Right lung (tissue), 5 donors: ENCODE data around the gene C16orf89. TPM values are rescaled to one million over a fixed set of nuclear protein-coding genes. Genes with fewer than 3 reads are reported as not detected.

ENCODE experiments used
- DNase-seq, 2 donors: peaks; one replicate each; pipeline ENCODE4 v3.0.0-alpha.2; 2013
- polyA plus RNA-seq, 5 donors: library from polyadenylated mRNA; unstranded; fragments of 120-200 nt; gene quantifications; one replicate each; pipeline versions ENCODE4 v1.2.1 to v1.2.3, GENCODE V29; 2013; ENCODE audit warnings: inconsistent platforms in 1 of 5, low replicate concordance in 1 of 5; ENCODE audit not compliant: insufficient read length in 5 of 5, insufficient read depth in 1 of 5

C16orf89 gene
- polyA plus RNA-seq, 5 donors, result 90.4 to 156 (median 146) TPM

DNA sequence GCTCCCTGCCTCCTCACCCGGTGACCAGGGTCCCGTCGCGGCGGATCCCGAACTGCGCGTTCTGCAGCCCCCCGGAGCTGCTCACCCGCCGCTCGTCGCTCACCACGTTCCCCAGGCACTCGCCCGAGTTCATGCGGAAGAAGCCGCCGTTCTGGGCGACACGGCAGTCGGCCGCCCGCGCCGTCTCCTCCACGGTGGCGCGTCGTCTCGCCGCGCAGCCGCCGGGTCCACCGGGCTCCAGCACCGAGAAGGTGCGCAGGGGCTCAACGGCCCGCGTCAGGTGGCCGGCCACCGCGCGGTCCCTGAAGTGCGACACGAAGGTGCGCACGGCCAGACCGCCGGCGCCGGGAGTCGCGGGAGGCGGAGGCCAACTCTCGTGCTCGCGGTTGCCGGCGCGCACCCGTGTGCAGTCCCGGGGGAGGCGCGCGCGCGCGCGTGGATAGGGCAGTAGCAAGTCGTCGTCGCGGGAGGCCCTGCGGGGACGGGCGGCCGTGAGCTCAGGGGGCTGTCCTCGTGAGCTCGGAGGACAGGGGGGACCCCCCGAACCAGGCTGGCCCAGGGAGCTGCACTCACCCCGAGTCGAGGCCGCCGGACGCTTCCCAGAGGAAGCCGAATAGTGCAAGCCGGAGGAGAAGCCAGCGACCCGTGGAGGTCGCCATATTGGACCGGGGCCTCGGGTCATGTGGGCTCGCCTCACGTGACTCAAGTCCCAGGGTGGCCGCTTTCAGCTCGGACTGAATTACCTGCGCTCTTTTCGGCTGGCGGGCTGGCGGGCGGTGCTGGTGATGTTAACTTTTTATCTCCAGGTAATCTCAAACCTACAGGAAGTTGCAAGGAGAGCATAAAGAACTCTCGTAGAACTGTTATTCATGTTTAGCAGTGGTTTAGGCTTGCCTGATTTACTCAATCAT lies 32.2 kb downstream of the C16orf89 start, which contains the start of gene NAGPA:
TSS of gene NAGPA (minus strand) at position 680 of the 911 bp plus-strand sequence. CDS start at position 659, 21 bp downstream.
- peak; percentile 83 to 86 for DNase-seq

DNA sequence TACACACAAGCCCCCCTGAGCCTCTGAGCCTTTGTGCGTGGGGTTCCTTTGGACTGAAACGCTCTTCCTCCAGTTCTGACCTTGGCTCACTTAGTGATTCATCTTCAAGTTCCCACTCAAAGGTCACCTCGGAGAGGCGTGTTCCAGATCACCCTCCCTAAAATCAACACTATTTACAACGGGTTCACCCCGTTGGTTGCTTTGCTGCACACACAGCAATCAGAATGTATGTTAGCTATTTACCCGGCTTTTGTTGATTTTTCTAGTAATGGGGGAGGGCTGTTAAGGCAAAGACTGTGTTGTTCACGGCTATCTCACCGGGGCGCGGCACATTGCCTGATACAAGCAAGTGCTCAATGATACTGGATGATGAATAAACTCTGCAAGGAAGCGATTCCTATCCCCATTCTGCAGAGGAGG lies 33.0 kb downstream of the C16orf89 start:
- no peak for DNase-seq

DNA sequence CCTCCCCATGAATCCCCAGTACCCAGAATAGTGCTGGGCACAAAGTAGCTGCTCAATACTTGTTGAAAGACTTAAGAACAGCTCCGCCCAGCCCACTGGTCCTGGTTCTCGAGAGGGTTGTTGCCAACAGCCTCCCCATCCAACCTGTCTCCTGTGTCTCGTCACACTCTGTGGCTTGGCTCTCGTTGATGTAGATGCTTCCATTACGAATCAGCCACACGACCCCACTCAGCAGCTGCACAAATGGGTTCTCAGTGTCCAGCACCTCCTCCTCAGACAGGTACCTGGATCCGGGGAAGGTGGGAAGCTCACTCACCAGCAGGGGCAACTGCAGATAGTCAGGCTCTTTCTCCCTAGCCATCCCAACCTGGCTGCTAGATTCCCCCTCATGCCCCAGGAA lies 34.2 kb downstream of the C16orf89 start:
- DNase-seq, result no peak

DNA sequence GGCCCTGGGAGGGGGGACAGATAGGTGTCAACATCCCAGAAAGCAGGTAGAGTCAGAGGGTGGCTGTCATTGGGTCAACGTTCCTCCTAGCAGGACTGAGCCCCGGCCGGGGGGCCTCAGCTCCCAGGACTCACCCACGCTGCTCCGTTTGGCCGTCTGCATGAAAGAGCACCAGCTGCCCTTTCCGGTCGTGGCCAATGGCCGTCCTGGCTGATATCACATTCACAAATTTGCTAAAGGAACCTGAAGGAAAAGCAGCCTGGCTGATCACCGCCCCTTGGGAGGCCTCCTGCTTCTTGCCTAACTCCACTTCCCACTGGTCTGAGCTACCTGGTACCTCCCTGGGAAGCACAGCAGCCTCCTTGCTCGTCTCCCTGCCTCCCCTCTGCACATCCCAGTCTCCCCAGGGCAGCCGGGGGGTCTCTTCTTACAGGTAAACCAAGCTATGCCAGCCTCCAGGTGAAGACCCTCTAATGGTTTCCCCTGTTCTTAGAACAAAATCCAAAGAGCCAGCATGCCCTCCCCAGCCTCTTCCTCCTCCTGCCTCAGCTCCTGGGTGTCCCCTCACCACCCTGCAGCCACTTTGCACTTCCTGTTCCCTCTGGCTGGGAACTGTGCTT lies 35.4 kb downstream of the C16orf89 start:
- DNase-seq, result no peak

DNA sequence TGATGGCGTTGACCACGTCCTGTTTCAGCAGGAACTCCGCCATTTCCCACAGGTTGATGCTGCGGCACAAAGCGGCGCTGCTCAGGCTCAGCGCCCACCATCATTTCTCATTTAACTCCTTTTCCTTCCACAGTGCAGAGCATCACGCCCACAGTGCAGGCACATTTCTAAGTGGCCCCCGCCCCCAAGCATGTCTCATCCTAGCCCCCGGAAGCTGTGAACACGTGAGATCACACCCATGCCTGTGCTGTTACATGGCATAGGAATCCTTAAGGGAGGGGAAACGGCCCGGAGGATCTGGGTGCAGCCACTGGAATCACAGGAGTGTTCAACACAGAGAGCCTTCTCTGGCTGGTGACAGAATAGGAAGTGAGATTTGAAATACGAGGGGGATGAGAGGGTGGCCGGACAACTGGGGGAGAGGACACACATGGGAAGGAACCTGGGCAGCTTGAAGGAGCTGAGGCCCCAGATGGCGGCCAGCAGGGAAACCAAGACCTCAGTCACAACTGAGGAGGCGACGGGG lies 36.7 kb downstream of the C16orf89 start:
- no peak for DNase-seq

DNA sequence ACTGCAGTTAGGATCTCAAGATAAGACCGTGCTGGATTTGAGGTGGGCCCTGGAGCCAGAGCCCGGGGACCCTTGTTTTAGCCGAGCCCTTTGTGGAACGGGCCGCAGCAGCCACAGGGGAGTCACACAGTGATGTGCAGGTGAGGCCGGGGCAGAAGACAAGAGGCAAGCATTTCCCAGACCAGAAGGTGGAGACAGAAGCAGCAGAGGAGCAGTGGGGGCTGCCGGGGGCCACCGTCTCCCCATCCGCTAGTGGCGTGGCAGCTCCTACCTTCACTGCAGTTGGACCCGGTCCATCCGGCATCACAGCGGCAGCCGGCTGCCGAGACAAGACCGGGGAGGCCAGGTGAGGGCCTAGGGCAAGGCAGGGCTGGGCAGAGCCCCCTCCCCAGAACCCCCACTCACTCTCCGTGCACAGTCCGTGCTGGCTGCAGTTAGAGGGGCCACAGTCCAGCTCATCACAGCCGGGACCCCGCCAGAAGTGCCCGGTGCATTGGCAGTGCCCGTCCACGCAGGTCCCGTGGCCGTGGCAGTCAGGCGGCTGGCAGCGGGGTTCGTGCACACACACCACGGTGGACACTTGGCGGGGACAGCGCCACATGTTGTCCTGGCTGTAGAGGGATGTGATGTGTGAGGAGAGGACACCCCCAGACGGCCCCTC lies 38.1 kb downstream of the C16orf89 start:
- no peak for DNase-seq

DNA sequence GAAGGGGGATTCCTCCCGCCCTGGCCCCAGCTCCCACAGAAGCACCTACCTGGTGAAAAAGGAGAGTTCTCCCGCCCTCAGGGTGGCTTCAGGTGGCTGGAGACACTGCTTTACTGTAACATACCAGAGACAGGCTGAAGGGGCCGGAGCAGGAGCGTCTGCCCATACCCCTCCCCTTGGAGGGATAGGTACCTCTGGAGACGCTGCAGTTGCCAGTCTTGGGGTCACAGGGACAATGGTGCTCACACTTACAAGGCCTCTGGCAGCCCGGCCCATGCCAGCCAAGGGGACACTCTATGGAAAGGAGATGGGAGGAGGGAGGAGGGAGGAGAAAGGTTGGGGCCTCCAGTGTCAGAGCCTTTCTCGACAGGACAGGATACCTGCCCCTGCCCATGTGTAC lies 38.7 kb downstream of the C16orf89 start:
- no peak for DNase-seq

DNA sequence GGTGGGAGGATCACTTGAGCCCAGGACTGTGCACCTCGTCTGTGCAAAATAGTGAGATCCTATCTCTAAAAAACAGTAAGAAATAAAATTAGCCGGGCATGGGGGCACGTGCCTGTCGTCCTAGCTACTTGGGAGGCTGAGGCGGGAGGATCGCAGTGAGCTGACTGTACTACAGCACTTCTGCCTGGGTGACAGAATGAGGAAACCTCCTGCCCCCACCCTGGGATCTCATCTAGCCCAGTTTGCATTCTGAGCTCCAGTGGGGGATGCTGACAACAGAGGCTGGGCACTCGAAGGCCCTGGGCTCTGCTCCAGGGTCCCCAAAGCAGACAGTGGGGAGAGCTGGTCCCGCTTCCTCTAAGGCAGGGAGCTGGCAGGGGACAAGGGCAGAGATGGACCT lies 39.1 kb downstream of the C16orf89 start:
- DNase-seq, result no peak

DNA sequence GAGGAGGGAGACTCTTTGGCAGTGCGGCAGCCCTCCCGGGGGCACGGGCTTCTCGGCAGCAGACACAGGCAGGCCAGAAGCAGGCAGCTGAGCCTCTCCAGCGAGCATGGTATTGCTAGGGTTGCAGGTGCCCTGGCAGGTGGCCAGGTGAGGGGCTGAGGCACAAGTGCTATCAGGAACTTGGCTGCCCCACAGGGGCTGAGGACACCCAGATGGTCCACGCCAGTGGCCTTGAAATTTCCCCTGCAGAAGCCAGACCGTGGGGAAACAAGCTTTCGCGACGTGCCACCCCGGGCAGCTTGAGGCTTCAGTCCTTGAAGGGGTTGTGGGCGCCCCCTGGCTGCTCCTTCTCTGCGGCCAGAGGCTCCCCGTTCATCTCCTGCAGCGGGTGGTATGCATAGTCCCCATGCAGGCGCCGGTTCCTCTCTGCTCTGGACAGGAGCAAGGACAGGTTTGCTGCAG lies 40.6 kb downstream of the C16orf89 start:
- DNase-seq, result no peak

DNA sequence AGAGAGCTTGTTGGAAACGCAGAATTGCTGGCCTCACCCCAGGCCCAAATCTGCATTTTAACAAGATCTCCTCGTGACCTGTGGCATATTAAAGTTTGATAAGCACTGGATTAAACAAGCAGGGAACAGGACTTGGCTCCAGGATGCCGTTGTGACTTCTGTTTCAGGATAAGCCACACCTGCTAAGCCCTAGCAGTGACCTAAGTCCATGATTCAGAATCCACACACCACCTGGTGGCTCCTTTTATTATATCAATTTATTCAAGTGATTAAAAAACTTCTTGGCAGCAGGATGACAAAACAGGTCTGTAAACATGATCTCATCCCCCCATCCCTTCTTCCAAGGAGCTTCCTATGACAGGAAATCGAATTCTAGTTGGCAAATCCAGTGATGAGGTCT lies 41.1 kb downstream of the C16orf89 start:
- DNase-seq, result no peak

DNA sequence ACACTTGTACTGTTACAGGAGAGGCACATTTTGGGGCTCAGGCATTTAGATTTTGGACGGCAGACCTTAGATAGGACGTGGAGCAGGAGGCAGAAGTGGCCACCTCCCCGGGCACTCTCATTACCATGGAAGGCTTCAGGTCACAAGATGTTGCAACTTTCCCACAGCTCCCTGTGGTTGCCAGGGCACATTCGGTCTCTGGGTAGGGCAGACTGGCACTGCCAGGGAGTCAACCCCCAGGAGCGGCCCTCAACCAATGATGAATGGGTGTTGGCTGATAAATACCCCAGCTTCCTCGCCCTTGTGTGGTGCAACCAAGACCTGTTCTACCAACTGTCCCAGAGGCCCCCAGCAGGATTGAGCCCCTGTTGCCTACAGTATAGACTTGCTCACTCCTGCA lies 43.2 kb downstream of the C16orf89 start:
- DNase-seq, result no peak

DNA sequence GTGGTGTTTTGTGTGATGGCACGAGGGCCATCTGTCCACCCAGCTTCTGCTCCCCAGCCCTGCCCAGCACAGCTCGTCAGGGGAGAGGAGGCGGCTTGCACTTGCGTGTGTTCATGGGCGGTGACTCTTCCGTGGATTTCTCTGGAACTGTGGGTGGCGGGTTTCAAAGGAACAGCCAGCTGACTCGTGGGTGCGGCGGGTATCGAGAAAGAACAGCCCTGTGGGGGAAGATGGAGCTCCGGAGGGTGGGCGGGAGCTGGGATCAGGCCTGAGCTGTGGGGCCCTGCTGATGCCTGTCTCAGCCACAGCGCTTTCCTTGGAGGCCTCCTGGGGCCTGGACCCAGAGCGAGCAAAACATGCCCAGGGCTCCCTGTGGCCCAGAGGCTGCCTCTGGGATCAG lies 45.2 kb downstream of the C16orf89 start:
- no peak for DNase-seq

DNA sequence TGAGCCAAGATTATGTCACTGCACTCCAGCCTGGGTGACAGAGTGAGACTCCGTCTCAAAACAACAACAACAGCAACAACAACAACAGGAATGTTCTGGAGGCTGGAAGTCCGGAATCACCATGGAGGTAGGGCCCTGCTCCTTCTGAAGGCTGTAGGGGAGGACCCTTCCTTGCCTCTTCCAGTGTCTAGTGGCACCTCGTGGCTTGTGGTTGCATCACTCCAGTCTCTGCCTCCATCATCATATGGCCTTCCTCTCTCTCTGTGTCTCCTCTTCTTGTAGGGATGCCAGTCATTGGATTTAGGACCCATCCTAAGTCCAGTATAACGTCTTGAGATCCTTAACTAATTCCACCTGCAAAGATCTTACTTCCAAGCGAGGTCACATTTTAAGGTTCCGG lies 46.0 kb downstream of the C16orf89 start:
- DNase-seq, result no peak

DNA sequence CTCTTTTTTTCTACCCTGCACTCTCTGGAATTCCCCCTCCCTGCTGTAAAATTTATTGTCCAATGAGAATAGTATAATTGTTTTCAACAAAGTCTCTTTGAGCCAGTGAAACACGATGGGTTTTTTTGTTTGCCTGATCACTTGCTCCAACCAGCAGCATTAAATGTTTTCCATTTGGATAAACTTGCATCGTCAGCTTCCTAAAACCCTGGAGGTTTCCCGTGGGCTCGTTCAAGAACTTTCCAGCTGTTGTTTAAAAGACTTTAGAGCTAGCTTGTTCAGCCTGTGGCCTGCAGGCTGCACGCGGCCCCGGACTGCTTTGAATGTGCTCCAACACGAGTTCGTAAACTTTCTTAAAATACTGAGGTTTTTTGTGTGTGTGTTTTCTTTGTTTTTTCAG lies 47.0 kb downstream of the C16orf89 start:
- no peak for DNase-seq

DNA sequence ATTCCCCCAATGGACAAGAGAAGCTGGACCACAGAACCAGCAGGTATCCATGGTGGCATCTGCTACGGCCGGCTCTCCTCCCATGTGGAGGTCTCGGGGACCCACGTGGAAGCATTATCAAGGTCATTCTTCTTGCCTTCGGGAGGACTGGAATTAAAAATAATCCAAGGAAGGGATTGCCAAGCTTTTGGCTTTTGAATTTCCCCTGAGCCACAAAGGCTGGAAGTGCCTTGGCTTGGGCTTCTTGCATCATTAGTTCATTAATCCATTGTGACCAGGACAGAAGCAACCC lies 48.1 kb downstream of the C16orf89 start:
- no peak for DNase-seq

DNA sequence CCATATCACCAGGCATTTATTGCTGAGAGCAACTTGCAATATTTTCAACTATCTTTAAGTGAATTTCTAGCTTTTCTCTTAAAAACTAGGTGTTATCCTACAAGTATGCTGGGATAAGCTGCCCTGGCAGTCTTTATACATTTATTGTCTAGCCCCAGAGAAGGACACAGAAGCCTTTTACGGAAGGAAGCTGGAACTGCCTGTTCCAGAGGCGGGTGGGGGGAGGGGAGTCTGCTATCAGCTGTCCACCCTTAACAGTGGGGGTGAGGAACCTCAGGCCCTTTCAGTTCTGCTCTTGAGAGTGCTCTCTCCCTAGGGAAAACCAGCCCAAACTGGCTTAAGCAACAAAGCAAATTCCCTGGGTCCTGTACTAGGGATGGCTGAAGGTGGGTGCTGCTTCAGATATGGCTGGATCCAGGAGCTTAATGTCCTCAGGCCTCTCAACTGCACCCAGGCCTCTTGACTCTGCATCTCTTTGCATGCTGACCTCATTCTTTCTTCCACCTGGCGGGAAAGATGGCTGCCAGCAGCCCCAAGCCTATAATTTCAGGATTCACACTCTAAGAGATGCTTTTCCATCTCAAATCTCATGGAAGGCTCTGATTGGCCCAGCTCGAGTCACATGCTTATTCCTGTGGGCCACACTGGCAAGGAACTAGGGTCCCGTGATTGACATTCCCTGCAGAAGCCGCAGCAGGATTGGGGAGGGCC lies 48.6 kb downstream of the C16orf89 start:
- no peak for DNase-seq

DNA sequence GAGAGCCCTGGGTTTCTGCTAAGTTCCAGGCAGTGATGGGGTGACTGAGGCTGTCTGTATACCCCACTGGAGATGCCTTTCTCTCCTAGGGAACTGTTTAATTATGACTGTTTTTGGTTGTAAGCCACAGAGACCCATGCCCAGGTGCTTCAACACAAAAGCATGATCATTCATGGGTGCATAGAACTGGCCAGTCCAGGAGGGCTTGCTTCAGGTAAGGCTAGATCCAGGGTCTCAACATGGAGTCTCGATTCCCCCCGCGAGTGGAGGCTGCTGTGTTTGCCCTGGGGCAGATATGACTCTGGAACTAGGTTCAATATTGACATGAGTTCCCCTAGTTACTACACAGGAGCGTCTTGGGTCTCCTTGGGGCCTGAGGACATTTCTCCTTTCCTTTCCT lies 49.9 kb downstream of the C16orf89 start:
- no peak for DNase-seq

DNA sequence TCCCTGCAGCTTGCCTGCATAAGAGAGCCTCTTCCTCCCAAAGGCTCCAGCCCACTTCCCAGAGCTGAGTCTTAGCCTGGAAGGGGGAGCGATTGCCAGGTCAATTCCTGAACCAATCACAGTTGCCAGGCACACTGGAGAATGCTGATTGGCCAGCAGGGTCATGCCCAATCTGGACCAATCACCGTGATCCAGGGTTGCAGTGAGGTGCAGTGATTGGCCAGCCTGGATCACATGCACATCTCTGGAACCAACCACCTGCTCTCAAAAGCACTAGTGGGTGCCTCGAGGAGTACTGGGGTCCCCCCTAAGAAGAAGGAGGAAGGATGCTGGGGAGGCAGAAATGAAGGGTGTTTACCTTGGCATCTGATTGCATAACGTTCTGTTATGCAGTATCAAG lies 50.4 kb downstream of the C16orf89 start:
- DNase-seq, result no peak

DNA sequence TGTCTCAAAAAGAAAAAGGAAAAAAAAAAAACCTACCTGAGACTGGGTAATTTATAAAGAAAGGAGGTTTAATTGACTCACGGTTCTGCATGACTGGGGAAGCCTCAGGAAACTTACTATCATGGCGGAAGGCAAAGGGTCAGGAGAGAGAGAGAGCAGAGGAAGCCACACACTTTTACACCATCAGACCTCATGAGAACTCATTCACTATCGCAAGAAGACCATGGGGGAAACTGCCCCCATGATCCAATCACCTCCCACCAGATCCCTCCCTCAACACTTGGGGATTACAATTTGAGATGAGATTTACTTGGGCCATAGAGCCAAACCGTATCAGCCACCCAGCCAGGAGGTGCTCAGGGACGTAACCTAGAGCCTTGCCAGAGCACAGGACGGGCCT lies 52.9 kb downstream of the C16orf89 start:
- no peak for DNase-seq

DNA sequence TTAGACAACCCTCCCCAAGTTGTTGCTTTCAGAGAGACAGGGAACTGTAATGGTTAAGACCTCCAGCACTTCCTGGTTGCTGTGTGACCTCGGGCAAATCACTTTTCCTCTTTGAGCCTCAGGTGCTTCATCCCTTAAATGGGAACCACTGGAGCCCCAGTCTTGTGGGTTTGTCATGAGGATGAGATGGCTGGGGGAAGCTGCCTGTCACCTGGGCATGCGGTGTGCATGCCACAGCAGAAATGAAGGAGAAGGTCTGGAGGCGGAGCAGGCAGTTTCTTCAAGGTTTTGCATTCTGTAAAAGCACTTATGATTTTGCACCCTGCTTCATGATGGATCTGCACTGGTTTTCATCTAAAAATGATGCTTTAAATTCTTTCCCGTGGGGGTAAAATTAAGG lies 54.1 kb downstream of the C16orf89 start:
- DNase-seq, result no peak

DNA sequence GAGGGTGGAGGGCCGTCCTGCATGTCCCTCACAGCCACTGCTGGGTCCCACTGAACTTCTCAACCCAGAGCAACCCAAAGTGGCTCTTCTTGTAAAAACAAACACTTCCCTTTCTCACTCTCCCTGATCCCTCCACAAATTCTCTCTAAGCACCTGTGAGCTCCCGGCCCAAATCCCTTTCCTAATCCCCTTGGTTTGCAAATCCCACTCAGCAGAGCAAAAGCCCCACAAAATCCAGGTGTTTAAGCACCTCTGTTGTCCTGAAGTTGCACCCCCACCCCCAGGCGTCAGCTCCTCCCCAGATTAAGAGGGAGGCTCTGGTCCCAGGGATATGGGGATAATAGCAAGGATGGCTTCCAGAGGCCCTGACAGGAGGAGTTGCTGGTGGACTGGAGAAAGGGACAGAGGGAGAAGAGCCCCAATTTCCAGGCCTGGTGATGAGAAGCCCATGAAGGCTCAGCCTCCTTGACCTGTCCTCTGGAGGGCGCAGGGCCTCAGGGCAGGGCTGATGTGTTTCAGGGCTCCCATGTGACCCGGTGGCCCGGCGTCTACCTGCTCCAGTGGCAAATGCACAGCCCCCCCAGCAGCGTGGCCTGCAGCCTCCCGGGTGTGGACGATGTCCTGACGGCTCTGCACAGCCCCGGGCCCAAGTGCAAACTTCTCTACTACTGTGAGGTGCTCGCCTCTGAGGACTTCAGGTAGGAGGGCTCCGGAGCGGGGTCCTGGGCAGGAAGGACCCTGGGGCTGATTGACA lies 55.0 kb downstream of the C16orf89 start:
- DNase-seq, result no peak
